Neural cell (in vitro differentiated cells): ENCODE results near the gene KNL1.

ENCODE experiments used
- CTCF ChIP-seq: fragments of 450-650 bp; IDR thresholded peaks from 2 replicates; pipeline ENCODE4 v1.5.1; 2014; ENCODE audit warnings: antibody characterized with exemption, mild to moderate bottlenecking, moderate library complexity; ENCODE audit not compliant: poor library complexity, severe bottlenecking
- EZH2 ChIP-seq: fragments of 200-600, 300-800 bp; shearing (Covaris generic), sonication (generic); IDR thresholded peaks from 2 replicates; pipeline ENCODE4 v1.6.1; 2014; ENCODE audit warnings: antibody characterized with exemption, low read length, borderline replicate concordance, mild to moderate bottlenecking; ENCODE audit not compliant: insufficient read depth, poor library complexity, severe bottlenecking
- REST ChIP-seq: IDR thresholded peaks from 2 replicates; pipeline ENCODE4 v1.6.1; 2012; ENCODE audit warnings: borderline replicate concordance

GRCh38 chr15:40595219-40595618 lies 1.2 kb downstream of the KNL1 start:
- TF ChIP-seq EZH2, result no peak
- TF ChIP-seq REST, result no peak
- TF ChIP-seq CTCF, result no peak
